Measurements from ENCODE around the gene FAM187B.
A peak's percentile ranks its signal among the peaks of the same experiment; 100 is the strongest.
"Not testable (repeated sequence)": the region's sequence is repeated elsewhere in the genome, so short reads cannot be mapped to it uniquely, and the experiment has no call there.

Gene FAM187B

GRCh38 chr19:35209646-35210045 lies 18.9 kb downstream of the FAM187B start:
- no peak for DNase-seq

- DNase-seq: no peak
Measured at GRCh38 chr19:35208121-35208520, 20.4 kb downstream of the FAM187B start.

GRCh38 chr19:35207391-35207871 lies 21.1 kb downstream of the FAM187B start:
- peak; percentile 38 for DNase-seq

GRCh38 chr19:35206855-35207254 lies 21.7 kb downstream of the FAM187B start:
- DNase-seq: no peak

- peak; percentile 80 for DNase-seq
Measured at GRCh38 chr19:35206379-35206778, 22.2 kb downstream of the FAM187B start.

- DNase-seq: no peak
Measured at GRCh38 chr19:35205733-35206323, 22.7 kb downstream of the FAM187B start.

- DNase-seq: peak; percentile 65
Measured at GRCh38 chr19:35204799-35205732, 23.5 kb downstream of the FAM187B start.

GRCh38 chr19:35202722-35203688 lies 25.5 kb downstream of the FAM187B start:
- no peak for DNase-seq

- no peak for DNase-seq
Measured at GRCh38 chr19:35199481-35199880, 29.1 kb downstream of the FAM187B start.

- DNase-seq: not testable (repeated sequence)
Measured at GRCh38 chr19:35196861-35197260, 31.7 kb downstream of the FAM187B start.

- no peak for DNase-seq
Measured at GRCh38 chr19:35195830-35196229, 32.7 kb downstream of the FAM187B start.

- no peak for DNase-seq
Measured at GRCh38 chr19:35194012-35194984, 34.2 kb downstream of the FAM187B start.

GRCh38 chr19:35184884-35185283 lies 43.7 kb downstream of the FAM187B start:
- no peak for DNase-seq

- no peak for DNase-seq
Measured at GRCh38 chr19:35184267-35184666, 44.3 kb downstream of the FAM187B start.

GRCh38 chr19:35181387-35181786 lies 47.2 kb downstream of the FAM187B start:
- DNase-seq: no peak

GRCh38 chr19:35179830-35180229 lies 48.7 kb downstream of the FAM187B start:
- DNase-seq: no peak

GRCh38 chr19:35178701-35179100 lies 49.8 kb downstream of the FAM187B start:
- DNase-seq: no peak

GRCh38 chr19:35177377-35178274 lies 50.9 kb downstream of the FAM187B start:
- no peak for DNase-seq

- no peak for DNase-seq
Measured at GRCh38 chr19:35176181-35176570, 52.4 kb downstream of the FAM187B start.

Measured in CD4-positive, alpha-beta T cell treated with Interferon gamma for 1 hour (primary cell).